Subcutaneous abdominal adipose tissue (tissue), 5 donors: Measurements from ENCODE around the gene ZNF625.
"Not testable (repeated sequence)": the region's sequence is repeated elsewhere in the genome, so short reads cannot be mapped to it uniquely, and the experiment has no call there.

Experiments used
- H3K27ac ChIP-seq: one replicate; pipeline ENCODE4 v1.7.0; 2013; ENCODE audit warnings: low read depth, mild to moderate bottlenecking, inconsistent platforms, low read length, moderate library complexity
- H3K27me3 ChIP-seq, 5 donors: one replicate each; pipeline ENCODE4 v1.7.0; 2013; ENCODE audit warnings: low read length in 5 of 5, inconsistent platforms in 1 of 5; ENCODE audit not compliant: control insufficient read depth in 5 of 5, insufficient read depth in 4 of 5
- H3K36me3 ChIP-seq, 5 donors: one replicate each; pipeline ENCODE4 v1.7.0; 2013; ENCODE audit warnings: low read length in 5 of 5; ENCODE audit not compliant: control insufficient read depth in 5 of 5, insufficient read depth in 5 of 5
- H3K4me1 ChIP-seq, 5 donors: one replicate each; pipeline ENCODE4 v1.7.0; 2013; ENCODE audit warnings: low read length in 5 of 5, mild to moderate bottlenecking in 3 of 5, moderate library complexity in 1 of 5; ENCODE audit not compliant: control insufficient read depth in 5 of 5, insufficient read depth in 5 of 5
- H3K4me3 ChIP-seq, 5 donors: one replicate each; pipeline ENCODE4 v1.7.0; 2013; ENCODE audit warnings: low read length in 5 of 5, low read depth in 1 of 5
- H3K9ac ChIP-seq, 5 donors: one replicate each; pipeline ENCODE4 v1.7.0; 2013; ENCODE audit warnings: low read length in 5 of 5, mild to moderate bottlenecking in 4 of 5, moderate library complexity in 3 of 5
- H3K9me3 ChIP-seq, 5 donors: one replicate each; pipeline ENCODE4 v1.7.0; 2013; ENCODE audit warnings: low read length in 5 of 5; ENCODE audit not compliant: control insufficient read depth in 5 of 5
- donor health status: healthy.
- donor health status: healthy.
- donor health status: healthy.
- donor health status: healthy.
- donor health status: healthy.

Gene ZNF625

DNA sequence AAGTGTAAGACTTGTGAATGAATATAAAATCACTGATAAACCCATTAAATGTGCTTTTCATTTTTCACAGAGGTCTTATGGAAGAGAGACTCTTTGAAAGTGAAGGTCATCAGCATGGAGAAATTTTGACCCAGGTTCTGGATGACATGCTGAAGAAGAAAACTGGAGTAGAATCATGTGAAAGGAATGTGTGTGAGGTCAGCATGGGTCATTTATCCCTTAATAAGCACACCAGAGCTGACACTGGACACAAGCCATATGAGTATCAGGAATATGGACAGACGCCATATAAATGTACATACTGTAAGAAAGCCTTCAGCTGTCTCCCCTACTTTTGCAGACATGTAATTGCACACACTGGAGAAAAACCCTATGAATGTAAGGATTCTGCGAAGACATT, 45.4 kb downstream of the ZNF625 start:
- Histone ChIP-seq H3K36me3 (peaks cover 20 to 33% (median 24%) of the 10 kb centered on the region in 5 donors), H3K9me3 (peaks cover 8 to 24% (median 16%) of the 10 kb centered on the region in 5 donors), H3K4me3 (no peak overlapping the region), H3K27ac (no peak overlapping the region), H3K9ac (no peak overlapping the region), H3K27me3 (no peaks in the 10 kb centered on the region), H3K4me1 (peaks cover 0 to 3% (median 0%) of the 10 kb centered on the region in 5 donors)

GRCh38 chr19:12103909-12104308, 52.6 kb downstream of the ZNF625 start:
- not testable (repeated sequence) for H3K4me1 ChIP-seq, H3K9ac ChIP-seq, H3K4me3 ChIP-seq, H3K27me3 ChIP-seq, H3K27ac ChIP-seq, H3K36me3 ChIP-seq, H3K9me3 ChIP-seq

DNA sequence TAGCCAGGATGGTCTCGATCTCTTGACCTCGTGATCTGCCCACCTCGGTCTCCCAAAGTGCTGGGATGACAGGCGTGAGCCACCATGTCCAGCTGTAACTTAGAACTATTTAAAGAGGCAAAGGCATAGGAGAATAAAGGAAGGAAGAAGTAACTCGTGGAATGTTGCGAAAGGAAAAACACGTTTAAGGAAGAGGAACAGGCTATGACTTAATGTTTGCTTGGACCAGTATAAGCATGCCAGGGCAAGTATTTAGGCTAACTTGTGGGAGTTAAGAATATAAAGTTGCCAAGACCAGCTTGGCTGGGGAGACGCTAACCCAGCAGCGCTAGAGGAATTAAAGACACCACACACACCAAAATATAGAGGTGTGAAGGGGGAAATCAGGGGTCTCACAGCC, 58.5 kb downstream of the ZNF625 start:
- H3K9ac ChIP-seq, result no peak overlapping the region
- no peaks in the 10 kb centered on the region for H3K27me3 ChIP-seq
- H3K36me3 ChIP-seq, result peaks cover 0 to 2% (median 0%) of the 10 kb centered on the region in 5 donors
- peaks cover 1 to 2% (median 2%) of the 10 kb centered on the region in 5 donors for H3K4me1 ChIP-seq
- H3K9me3 ChIP-seq, result no peaks in the 10 kb centered on the region
- no peak overlapping the region for H3K27ac ChIP-seq
- H3K4me3 ChIP-seq, result no peak overlapping the region

GRCh38 chr19:12095111-12095790, 61.3 kb downstream of the ZNF625 start:
- no peaks in the 10 kb centered on the region for H3K9me3 ChIP-seq
- H3K9ac ChIP-seq, result no peak overlapping the region
- peaks cover 3 to 17% (median 9%) of the 10 kb centered on the region in 5 donors for H3K4me1 ChIP-seq
- H3K4me3 ChIP-seq, result no peak overlapping the region
- H3K27ac ChIP-seq, result no peak overlapping the region
- H3K27me3 ChIP-seq, result no peaks in the 10 kb centered on the region
- peaks cover 0 to 2% (median 0%) of the 10 kb centered on the region in 5 donors for H3K36me3 ChIP-seq
